Measurements from ENCODE around the gene NBEAL2.

Gene NBEAL2

GRCh38 chr3:46971742-46972141, 7.7 kb upstream of the NBEAL2 start:
- H3K4me3 ChIP-seq (replicated peaks in 1 of 2; ENCODE audit: low read depth in 2 of 2, low read length in 2 of 2) = no peak overlapping the region
- DNase-seq (ENCODE audit: low read depth in 2 of 2) = no peak
- no peak for TF ChIP-seq CTCF (IDR thresholded peaks at IDR 0.05; ENCODE audit: low read depth, low read length)

- no peak overlapping the region for H3K4me3 ChIP-seq (replicated peaks in 1 of 2; ENCODE audit: low read depth in 2 of 2, low read length in 2 of 2)
- DNase-seq (ENCODE audit: low read depth in 2 of 2) = no peak
- TF ChIP-seq CTCF (IDR thresholded peaks at IDR 0.05; ENCODE audit: low read depth, low read length) = no peak
Measured at GRCh38 chr3:46972396-46972795, 7.1 kb upstream of the NBEAL2 start.

- no peak for DNase-seq (ENCODE audit: low read depth in 2 of 2)
- no peak for TF ChIP-seq CTCF (IDR thresholded peaks at IDR 0.05; ENCODE audit: low read depth, low read length)
- H3K4me3 ChIP-seq (replicated peaks in 1 of 2; ENCODE audit: low read depth in 2 of 2, low read length in 2 of 2) = no peak overlapping the region
Measured at GRCh38 chr3:46974421-46975171, 4.9 kb upstream of the NBEAL2 start.

GRCh38 chr3:46976326-46977190, 2.9 kb upstream of the NBEAL2 start, which contains the start of gene CCDC12:
Gene CCDC12 (minus strand): TSS chr3:46976745. CDS start chr3:46976732, 13 bp downstream.
- peak within 1 kb of the TSS; percentile 81 to 91 for H3K4me3 ChIP-seq (replicated peaks in 1 of 2; ENCODE audit: low read depth in 2 of 2, low read length in 2 of 2)
- no peak for TF ChIP-seq CTCF (IDR thresholded peaks at IDR 0.05; ENCODE audit: low read depth, low read length)
- DNase-seq (ENCODE audit: low read depth in 2 of 2) = peak; percentile 99 to 100

GRCh38 chr3:46977811-46978195, 1.7 kb upstream of the NBEAL2 start:
- TF ChIP-seq CTCF (IDR thresholded peaks at IDR 0.05; ENCODE audit: low read depth, low read length) = no peak
- DNase-seq (ENCODE audit: low read depth in 2 of 2) = no peak
- no peak overlapping the region for H3K4me3 ChIP-seq (replicated peaks in 1 of 2; ENCODE audit: low read depth in 2 of 2, low read length in 2 of 2)

- H3K4me3 ChIP-seq (replicated peaks in 1 of 2; ENCODE audit: low read depth in 2 of 2, low read length in 2 of 2) = no peak overlapping the region
- no peak for DNase-seq (ENCODE audit: low read depth in 2 of 2)
Measured at GRCh38 chr3:46978381-46978780, 1.1 kb upstream of the NBEAL2 start.

More at GRCh38 chr3:46978381-46978780, 1.1 kb upstream of the NBEAL2 start:
- TF ChIP-seq CTCF (IDR thresholded peaks at IDR 0.05; ENCODE audit: low read depth, low read length) = no peak

All from cardiac fibroblast (primary cell).